Chondrocyte (in vitro differentiated cells): ENCODE data around the gene CEP57. TPM values are rescaled to one million over a fixed set of nuclear protein-coding genes. Genes with fewer than 3 reads are reported as not detected.
A peak's percentile ranks its signal among the peaks of the same experiment; 100 is the strongest.

Experiments used
- DNase-seq: peaks from one replicate; pipeline ENCODE4 v3.0.0; 2021; ENCODE audit warnings: mixed read lengths, low spot score
- H3K27ac Mint-ChIP-seq: one replicate; pipeline ENCODE4 v1.8.0; 2021; ENCODE audit warnings: mild to moderate bottlenecking, moderate library complexity, mixed read lengths; ENCODE audit not compliant: unreplicated experiment
- H3K27me3 Mint-ChIP-seq: 2 replicates; pipeline ENCODE4 v1.8.0; 2021; ENCODE audit warnings: low read depth, mixed read lengths
- H3K36me3 Mint-ChIP-seq: 2 replicates; pipeline ENCODE4 v1.8.0; 2021; ENCODE audit warnings: low read depth, mixed read lengths
- H3K4me1 Mint-ChIP-seq: 2 replicates; pipeline ENCODE4 v1.8.0; 2021; ENCODE audit warnings: low read depth, mild to moderate bottlenecking, mixed read lengths
- H3K4me3 Mint-ChIP-seq: one replicate; pipeline ENCODE4 v1.8.0; 2021; ENCODE audit warnings: mild to moderate bottlenecking, moderate library complexity, mixed read lengths; ENCODE audit not compliant: unreplicated experiment
- H3K9me3 Mint-ChIP-seq: 2 replicates; pipeline ENCODE4 v1.8.0; 2021; ENCODE audit warnings: low read depth, mixed read lengths
- total RNA-seq: library from RNA; stranded (reverse); gene quantifications from 3 replicates; pipeline ENCODE4 v1.2.1, GENCODE V29; 2021
- TF ChIP-seq, protein P1 (sequence below): fragments of 200-600 bp; sonication (generic); IDR thresholded peaks from 2 replicates; pipeline ENCODE4 v1.5.0; 2021; ENCODE audit warnings: antibody characterized with exemption, mild to moderate bottlenecking, moderate library complexity

CEP57 gene
- total RNA-seq, 1 donor from 2014 or later: 28.8 TPM

DNA sequence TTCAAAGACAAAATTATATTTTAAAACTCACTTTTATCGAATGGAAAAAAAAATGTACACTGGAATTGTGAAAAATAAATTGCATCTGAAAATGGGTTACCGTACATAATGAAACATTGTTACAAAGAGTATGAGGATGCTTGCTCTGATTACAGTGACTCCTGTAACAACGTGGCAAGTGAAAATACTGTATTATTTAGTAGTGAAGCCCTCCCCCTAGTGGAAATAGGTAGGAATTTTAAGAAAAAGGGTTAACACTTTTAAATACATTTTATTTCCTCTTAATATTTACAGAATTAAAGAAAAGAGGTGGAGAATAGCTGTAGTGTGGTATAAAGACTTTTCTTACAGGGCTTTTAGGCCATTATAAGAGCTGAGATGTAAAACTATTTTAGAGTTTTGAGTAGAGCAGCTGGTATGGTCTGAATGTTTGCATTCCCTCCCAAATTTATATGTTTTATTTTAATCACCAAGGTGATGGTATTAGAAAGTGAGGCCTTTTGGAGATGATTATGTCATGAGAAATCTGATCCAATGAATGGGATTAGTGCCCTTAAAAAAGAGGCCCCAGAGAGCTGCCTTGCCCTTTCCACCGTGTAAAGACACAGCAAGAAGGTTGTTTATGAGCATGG is 25.9 kb upstream of the CEP57 start:
- Mint-ChIP-seq H3K4me3 (no peak overlapping the region), H3K27me3 (no peaks in the 10 kb centered on the region), H3K36me3 (peaks cover 1% of the 10 kb centered on the region), H3K27ac (no peak overlapping the region), H3K9me3 (no peaks in the 10 kb centered on the region), H3K4me1 (peaks cover 12% of the 10 kb centered on the region)
- no peak for DNase-seq
- TF ChIP-seq, protein P1, sequence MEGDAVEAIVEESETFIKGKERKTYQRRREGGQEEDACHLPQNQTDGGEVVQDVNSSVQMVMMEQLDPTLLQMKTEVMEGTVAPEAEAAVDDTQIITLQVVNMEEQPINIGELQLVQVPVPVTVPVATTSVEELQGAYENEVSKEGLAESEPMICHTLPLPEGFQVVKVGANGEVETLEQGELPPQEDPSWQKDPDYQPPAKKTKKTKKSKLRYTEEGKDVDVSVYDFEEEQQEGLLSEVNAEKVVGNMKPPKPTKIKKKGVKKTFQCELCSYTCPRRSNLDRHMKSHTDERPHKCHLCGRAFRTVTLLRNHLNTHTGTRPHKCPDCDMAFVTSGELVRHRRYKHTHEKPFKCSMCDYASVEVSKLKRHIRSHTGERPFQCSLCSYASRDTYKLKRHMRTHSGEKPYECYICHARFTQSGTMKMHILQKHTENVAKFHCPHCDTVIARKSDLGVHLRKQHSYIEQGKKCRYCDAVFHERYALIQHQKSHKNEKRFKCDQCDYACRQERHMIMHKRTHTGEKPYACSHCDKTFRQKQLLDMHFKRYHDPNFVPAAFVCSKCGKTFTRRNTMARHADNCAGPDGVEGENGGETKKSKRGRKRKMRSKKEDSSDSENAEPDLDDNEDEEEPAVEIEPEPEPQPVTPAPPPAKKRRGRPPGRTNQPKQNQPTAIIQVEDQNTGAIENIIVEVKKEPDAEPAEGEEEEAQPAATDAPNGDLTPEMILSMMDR: peak; percentile 96

DNA sequence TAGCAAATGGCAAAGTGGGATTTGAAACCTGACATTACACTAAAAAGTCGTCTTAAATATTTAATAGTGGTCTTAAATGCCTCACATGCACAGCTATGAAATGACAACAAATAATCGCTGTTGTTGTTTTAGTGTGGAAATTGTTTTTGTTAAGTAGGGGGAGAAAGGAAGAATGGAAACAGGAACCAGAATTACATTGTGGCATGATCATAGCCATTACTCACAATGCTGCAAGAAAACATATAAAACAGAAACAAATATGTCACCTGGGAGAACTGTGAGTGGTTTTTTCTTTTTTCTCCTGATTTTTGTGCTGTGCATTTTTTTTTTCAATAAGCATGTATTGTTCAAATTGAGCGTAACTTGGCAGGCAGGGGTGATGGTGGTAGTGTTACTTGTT is 23.6 kb upstream of the CEP57 start:
- TF ChIP-seq, protein P1: no peak
- H3K4me3 Mint-ChIP-seq: no peak overlapping the region
- peaks cover 3% of the 10 kb centered on the region for H3K36me3 Mint-ChIP-seq
- H3K27me3 Mint-ChIP-seq: no peaks in the 10 kb centered on the region
- DNase-seq: no peak
- no peak overlapping the region for H3K27ac Mint-ChIP-seq
- H3K9me3 Mint-ChIP-seq: no peaks in the 10 kb centered on the region
- H3K4me1 Mint-ChIP-seq: peaks cover 10% of the 10 kb centered on the region

DNA sequence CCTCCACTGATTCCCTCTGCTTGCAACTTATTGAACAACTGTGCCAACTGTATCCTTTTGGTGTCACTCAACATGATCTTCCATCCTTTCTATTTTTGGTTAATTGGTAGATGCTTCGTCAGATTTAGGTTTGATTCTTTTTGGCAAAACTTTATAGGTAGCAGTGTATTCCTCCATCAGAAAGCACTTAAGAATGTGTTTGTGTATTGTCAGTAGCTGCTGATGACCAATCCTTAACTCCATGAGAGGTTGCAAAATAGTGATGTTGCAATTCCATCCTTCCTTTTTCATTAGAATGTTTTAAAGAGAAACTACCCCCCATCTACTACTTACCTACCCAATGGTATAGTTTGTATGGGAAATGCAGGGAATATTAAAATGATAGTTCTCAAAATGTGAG is 22.8 kb upstream of the CEP57 start:
- Mint-ChIP-seq H3K27ac (no peak overlapping the region), H3K4me1 (peaks cover 7% of the 10 kb centered on the region), H3K27me3 (no peaks in the 10 kb centered on the region), H3K36me3 (peaks cover 3% of the 10 kb centered on the region), H3K4me3 (no peak overlapping the region), H3K9me3 (no peaks in the 10 kb centered on the region)
- DNase-seq: no peak
- TF ChIP-seq, protein P1: no peak

DNA sequence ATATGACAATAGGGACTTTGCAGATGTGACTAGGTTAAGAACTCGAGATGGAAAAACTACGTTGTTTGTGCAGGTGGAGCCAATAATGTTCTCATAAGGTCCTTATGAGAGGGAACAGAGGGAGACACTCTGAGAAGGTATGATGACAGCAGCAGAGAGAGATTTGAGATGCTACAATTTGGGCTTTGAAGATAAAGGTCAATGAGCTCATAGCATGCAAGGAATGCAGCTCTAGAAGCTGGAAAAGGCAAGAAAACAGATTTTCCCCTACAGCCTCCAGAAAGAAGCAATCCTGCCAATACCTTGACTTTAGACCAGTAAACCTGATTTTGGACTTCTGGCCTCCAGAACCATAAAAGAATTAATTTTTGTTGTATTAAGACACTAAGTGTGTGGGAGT is 21.8 kb upstream of the CEP57 start:
- Mint-ChIP-seq H3K9me3 (no peaks in the 10 kb centered on the region), H3K27ac (no peak overlapping the region), H3K27me3 (no peaks in the 10 kb centered on the region), H3K4me1 (peaks cover 3% of the 10 kb centered on the region), H3K36me3 (peaks cover 5% of the 10 kb centered on the region), H3K4me3 (no peak overlapping the region)
- TF ChIP-seq, protein P1: no peak
- DNase-seq: no peak

DNA sequence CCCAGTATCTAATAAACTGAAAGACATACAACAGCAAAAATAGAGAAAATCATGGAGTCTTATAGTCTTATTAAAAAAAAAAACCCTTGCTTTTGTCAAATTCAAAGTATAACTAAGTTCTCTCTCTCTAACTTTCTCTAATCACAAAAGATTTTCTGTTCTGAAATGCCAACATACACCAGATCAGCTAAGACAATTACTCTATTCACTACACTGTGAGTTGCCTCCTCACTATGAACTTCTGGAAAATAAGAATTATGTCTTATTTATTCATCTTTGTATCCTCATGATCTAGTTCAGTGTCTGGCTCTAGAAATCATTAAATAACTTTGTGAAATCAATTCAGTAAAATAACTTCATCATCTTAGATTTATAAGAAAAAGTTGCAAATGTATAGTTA is 13.4 kb upstream of the CEP57 start:
- Mint-ChIP-seq H3K36me3 (peaks cover 23% of the 10 kb centered on the region), H3K27ac (no peak overlapping the region)
- TF ChIP-seq, protein P1: no peak

More for the DNA sequence above, 13.4 kb upstream of the CEP57 start:
- Mint-ChIP-seq H3K9me3 (no peaks in the 10 kb centered on the region), H3K4me1 (no peaks in the 10 kb centered on the region), H3K4me3 (no peak overlapping the region), H3K27me3 (no peaks in the 10 kb centered on the region)
- no peak for DNase-seq
